IPS-18c (cell line): ENCODE results near the gene TCHP.
A peak's percentile ranks its signal among the peaks of the same experiment; 100 is the strongest.
"Not testable (repeated sequence)": the region's sequence is repeated elsewhere in the genome, so short reads cannot be mapped to it uniquely, and the experiment has no call there.

Source experiments
- H3K4me3 ChIP-seq: 2 replicates; pipeline ENCODE4 v1.7.0; 2013; ENCODE audit warnings: low read depth, mild to moderate bottlenecking, low read length, moderate library complexity; ENCODE audit not compliant: insufficient read depth
- H3K9me3 ChIP-seq: one replicate; pipeline ENCODE4 v1.6.1; 2013; ENCODE audit warnings: mild to moderate bottlenecking, low read length, moderate library complexity; ENCODE audit not compliant: control insufficient read depth, insufficient read depth

Gene TCHP

DNA sequence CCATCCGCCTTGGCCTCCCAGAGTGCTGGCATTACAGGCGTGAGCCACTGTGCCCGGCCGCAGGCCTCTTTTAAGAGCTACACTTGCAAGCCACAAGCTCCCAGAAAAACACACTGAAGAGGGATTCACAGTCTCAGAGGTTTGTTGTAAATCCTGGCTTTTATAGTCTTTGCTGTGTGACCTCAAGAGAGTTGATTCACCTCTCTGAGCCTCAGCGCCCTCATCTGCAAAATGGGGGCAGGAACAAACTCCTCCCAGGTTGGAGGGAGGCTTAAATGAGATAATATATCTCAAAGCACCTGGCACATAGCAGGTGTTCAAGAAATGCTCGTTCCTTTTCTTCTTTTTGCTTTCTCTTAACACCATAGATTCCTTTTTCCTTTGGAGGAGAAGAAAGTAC is 3.9 kb upstream of the TCHP start:
- H3K4me3 ChIP-seq: no peak overlapping the region
- H3K9me3 ChIP-seq: no peaks in the 10 kb centered on the region

DNA sequence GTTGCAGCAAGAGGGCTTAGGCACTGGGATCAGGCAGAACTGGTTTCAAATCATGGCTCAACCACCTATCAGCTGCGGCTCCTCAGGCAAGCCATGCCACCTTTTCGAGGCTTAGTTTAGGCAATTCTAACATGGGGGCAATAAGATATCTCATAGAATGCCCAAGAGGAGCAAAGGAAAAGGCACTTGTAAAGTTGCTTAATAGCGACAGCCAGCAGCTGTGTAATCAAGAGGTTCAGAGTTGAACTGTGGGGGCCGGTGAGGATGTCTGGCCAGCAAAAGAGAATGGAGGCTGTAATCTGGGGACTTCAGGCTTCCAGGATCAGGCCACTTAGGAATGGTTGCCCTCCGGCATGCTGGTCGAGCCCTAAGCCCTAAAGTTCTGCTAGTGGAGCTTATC is 3.0 kb upstream of the TCHP start:
- H3K4me3 ChIP-seq: no peak overlapping the region
- no peaks in the 10 kb centered on the region for H3K9me3 ChIP-seq

DNA sequence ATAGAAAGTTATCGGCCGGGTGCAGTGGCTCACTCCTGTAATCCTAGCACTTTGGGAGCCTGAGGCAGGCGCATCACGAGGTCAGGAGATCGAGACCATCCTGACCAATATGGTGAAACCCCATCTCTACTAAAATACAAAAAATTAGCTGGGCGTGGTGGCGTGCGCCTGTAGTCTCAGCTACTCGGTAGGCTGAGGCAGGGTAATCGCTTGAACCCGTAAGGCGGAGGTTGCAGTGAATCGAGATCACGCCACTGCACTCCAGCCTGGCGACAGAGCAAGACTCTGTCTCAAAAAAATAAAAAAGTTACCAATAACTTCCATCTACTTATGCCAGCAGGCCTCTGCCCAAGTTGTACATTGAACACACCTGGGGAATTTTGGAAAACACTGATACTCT is 729 bp upstream of the TCHP start:
- H3K9me3 ChIP-seq, H3K4me3 ChIP-seq: not testable (repeated sequence)

DNA sequence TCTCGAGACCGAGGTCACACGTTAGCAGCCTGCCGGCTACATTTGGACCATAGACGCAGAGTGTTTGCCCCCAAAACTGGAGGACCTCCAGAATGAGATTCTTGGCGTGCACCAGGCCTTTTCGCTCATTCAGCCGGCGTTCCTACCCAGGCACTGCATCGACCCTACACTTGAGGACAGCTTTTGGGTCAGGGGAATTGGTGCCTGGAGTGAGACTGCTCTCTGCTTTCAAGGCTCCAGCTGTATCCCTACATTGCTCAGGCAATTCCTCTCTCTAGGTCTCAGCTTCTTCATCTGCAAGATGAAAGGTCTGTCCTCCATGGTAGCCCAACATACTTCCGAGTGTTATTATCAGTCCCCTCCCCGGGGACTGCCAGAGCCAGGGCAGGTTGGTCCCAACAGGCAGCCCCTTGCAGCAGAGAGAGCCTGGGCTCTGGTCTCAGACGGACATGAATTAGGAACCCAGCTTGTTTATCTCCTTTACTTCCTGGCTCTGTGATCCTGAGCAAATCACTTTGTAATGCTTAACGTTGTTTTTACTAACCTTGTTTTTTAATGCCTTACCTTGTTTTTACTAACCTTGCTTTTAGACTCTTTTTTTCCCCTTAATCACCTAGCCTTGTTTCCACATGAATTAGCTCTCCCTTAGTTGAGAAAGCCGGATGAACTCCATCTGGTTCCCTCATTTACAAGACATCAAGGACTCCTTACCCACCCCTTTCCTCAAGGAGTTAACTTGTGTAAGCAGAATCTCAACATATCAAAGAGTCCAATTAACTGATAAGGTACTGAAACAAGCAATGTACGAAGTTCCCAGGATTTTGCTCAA is 892 bp downstream of the TCHP start:
- Histone ChIP-seq H3K9me3 (no peaks in the 10 kb centered on the region), H3K4me3 (peak overlapping the region; percentile 67)

DNA sequence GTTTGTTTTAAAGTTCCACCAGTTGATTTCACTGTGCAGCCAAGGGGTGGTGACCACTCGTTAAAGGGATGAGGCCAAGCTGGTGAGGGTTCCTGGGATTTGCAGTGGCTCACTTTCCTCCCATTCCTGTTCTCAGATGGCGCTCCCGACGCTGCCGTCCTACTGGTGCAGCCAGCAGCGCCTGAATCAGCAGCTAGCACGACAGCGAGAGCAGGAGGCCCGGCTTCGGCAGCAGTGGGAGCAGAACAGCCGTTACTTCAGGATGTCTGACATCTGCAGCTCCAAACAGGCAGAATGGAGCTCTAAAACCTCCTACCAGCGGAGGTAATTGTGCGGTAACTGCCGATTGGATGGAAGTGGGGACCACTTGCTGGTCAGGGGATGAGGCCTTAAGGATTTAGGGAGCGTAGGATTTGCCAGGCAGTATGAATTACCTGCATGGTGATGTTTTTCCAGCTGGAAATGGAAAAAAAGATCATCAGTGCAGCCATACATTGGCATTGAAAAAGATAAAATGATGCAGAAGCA is 2.9 kb downstream of the TCHP start:
- no peak overlapping the region for H3K4me3 ChIP-seq

DNA sequence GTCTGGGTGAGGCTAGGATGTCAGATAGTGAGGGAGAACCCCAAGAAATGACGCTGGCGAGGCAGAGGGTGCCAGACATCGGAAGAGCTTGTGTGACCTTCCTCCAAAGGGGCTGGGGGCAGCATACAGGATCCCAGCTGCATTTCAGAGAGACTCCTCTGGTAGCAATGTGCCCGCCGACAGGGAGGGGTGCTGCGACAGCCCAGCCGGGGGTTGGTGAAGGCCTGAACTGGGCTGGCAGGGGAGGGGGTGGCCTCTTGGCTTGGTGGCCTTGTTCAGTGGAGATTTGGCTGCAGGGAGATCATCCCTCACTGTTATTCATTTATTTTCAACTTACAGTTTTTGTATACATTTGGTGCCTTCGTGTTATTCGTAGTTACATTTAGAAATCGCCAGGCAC is 5.2 kb downstream of the TCHP start:
- Histone ChIP-seq H3K4me3 (no peak overlapping the region), H3K9me3 (no peaks in the 10 kb centered on the region)

More for the DNA sequence above, 2.9 kb downstream of the TCHP start:
- no peaks in the 10 kb centered on the region for H3K9me3 ChIP-seq

DNA sequence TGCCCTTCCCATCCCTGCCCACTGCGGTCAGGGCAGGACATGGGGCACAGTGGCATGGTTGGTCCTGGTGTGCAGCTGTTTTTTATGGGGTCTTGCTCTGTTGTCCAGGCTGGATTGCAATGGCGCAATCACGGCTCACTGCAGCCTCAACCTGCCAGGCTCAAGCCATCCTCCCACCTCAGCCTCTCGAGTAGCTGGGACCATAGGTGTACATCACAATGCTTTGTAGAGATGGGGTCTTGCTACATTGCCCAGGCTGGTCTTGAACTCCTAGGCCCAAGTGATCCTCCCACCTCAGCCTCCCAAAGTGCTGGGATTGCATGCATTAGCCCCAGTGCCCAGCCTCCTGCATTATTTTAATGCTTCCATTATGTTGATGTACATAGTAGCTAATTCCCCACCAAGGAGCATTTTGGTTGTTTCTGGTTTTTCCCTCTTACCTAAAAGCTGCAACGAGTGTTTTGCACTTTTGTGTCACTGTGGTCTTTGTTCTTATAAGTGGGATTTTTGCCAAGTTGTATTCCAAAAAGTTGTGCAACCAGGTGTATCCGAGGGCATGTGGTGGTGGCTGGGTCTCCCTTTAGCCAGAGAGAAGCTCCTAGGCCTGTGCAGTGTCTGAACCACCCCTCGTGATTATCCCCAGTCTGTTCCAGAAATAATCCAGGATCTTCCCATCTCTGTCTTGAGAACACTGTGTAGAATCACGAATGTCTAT is 10.3 kb downstream of the TCHP start:
- no peak overlapping the region for H3K4me3 ChIP-seq
- no peaks in the 10 kb centered on the region for H3K9me3 ChIP-seq

DNA sequence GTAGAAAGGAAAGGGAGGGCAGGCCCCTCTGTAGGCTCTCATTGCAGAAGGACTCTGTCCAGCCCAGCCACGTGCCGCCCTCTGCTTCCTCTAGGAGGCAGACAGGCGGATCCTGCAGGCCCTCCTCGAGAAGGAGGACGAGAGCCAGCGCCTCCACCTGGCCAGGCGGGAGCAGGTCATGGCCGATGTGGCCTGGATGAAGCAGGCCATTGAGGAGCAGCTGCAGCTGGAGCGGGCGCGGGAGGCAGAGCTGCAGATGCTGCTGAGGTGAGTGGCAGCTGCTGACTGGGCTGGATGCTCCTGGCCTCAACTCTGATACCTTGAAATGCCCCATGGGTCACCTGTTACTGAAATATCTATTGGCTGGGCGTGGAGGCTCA is 10.9 kb downstream of the TCHP start:
- Histone ChIP-seq H3K4me3 (no peak overlapping the region), H3K9me3 (no peaks in the 10 kb centered on the region)

DNA sequence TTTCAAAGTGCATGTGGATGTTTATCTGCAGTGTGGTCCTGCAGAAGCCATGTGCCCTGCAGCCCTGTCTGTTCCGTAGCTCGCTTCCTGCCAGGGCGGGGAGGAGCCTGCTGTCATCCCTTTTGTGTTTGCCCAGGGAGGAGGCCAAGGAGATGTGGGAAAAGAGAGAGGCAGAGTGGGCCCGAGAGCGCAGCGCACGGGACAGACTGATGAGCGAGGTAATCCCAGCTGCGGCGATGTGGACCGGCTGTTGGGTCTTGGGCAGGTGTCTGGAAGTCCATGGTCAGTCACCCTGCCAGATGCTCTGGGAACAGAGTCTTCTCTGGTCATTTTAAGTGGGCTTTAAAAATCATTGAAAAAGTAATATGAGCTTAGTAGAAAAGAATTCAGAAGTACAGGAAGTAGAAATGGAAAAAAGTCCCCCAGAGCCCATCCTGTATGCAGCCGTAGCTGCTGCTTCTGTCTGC is 12.8 kb downstream of the TCHP start:
- Histone ChIP-seq H3K9me3 (no peaks in the 10 kb centered on the region), H3K4me3 (no peak overlapping the region)

DNA sequence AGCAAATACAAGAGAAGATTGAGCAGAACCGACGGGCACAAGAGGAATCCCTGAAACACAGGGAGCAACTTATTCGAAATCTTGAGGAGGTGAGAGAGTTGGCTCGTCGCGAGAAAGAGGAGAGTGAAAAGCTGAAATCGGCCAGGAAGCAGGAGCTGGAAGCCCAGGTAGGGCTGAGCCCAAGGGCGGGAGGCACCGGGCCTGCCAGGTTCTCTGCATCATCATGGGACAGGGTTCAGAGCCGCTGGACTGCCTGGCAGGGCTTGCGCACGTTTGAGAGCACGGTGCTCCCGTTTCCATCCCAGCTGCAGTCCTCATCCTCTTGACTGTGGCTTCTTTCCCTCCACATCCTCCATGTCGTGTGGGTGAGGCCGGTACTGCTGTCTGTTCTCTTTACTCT is 14.4 kb downstream of the TCHP start:
- Histone ChIP-seq H3K4me3 (no peak overlapping the region), H3K9me3 (no peaks in the 10 kb centered on the region)

DNA sequence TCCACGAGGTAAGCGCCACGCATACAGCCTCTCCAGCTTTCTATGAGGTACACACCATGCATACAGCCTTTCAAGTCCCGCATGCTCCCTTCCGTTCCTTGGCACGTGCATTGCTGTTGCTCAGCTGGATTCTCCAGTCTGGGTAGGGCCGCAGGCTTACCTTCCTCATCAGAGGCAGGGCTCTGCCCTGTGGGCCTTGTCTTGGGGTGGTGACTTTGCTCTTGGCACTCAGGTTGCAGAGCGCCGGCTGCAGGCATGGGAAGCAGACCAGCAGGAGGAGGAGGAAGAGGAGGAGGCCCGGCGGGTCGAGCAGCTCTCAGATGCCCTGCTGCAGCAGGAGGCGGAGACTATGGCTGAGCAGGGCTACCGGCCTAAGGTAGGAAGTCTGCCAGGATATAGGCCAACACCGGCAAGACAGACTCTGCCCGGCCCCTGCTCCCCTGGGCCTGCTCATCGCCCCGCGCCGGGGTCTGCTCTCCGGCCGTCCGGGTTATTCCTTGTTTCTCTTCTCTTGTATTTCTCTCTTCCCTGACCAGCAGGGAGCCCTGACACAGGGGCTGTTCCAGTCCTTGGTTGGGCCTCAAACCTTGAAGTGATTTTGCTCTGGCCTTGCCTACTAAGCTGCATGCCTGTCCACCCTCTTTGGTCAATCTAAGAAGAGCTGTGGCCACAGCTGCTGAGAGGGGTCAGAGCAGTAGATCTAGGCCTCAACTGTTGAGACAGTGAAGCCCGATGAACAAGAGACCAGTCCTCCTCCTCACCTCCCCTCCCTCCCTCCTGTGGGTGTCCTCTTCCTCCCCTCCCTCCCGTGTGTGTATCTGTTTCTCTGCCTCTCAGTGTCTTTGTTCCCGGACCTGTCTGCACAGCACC is 15.3 kb downstream of the TCHP start:
- H3K4me3 ChIP-seq: no peak overlapping the region
- H3K9me3 ChIP-seq: no peaks in the 10 kb centered on the region

DNA sequence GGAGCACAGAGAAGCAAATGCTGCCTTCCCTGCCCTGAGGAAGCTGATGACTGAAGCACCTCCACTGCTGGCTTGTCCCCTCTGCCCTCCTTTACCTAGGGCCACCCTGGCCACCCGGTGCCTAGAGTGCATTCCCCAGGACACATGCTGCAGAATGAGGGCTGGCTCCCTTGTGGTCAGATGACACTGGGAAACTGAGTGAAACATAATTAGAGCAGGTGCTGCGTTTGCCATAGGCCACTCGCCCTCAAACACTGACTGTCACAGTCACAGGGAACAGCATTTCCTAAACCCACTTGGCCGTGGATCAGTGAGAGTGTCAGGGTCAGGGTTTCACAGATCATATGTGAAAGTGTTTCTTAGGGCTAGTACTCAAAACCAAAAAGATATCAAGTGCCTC is 16.0 kb downstream of the TCHP start:
- Histone ChIP-seq H3K9me3 (no peaks in the 10 kb centered on the region), H3K4me3 (no peak overlapping the region)

DNA sequence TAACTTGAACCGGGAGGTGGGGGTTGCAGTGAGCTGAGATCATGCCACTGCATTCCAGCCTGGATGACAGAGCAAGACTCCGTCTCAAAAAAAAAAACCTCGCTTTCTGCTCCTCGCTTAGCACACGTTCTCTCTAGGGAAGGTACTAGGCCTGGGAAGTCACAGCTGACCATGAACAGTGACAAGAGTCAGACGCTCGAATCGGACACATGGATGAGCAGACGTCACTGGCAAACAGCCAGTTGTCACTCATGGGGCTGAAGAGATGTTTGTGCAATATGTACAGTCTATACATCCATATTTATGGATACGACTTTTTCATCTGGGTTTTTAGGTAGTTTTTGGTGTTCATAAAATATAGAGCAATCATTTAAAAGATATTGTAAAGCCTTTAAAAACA is 19.4 kb downstream of the TCHP start:
- Histone ChIP-seq H3K9me3 (no peaks in the 10 kb centered on the region), H3K4me3 (no peak overlapping the region)

DNA sequence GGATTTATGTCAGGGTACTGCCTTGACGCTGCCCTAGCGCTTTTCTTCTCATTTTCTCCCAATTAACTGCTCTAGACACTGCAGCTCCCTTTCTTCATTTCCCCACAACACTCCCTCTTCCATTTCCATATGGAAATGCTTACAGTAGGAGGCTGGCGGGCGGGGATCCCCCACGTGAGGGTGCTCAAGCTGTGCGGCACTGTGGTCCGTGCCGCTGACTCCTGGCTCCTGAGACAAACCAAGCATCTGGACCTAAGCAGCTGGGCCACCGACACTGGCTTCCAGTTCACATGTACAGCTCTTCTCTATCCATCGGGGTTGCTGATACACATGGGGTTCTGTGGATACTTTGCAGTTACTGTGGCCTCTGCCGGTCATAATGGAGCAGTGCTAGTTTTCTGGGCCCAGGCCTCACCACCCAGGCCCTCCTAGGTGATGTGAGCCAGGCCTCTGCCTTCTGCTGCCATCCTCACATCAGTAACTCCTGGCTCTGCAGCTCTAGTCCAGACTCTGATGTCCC is 20.2 kb downstream of the TCHP start:
- H3K9me3 ChIP-seq: no peaks in the 10 kb centered on the region
- no peak overlapping the region for H3K4me3 ChIP-seq

DNA sequence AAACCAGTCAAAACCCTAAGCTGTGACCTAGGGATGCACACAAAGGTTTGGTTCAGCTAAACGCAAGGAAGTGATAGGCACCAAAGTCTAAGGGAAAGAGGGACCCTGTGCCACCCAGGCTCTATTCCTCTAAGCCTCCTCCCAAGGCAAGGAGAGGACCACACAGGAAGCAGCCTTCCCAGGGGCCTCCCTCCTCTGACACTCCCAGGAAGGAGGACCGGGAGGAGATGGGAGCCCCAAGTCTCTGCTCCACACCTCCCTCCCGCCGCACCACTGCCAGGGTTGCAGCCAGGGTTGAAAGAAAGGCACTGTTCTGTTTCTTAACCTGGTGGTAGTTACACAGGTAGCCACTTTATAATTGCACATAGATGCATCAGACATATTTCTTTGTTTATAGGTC is 21.9 kb downstream of the TCHP start:
- Histone ChIP-seq H3K9me3 (no peaks in the 10 kb centered on the region), H3K4me3 (no peak overlapping the region)

DNA sequence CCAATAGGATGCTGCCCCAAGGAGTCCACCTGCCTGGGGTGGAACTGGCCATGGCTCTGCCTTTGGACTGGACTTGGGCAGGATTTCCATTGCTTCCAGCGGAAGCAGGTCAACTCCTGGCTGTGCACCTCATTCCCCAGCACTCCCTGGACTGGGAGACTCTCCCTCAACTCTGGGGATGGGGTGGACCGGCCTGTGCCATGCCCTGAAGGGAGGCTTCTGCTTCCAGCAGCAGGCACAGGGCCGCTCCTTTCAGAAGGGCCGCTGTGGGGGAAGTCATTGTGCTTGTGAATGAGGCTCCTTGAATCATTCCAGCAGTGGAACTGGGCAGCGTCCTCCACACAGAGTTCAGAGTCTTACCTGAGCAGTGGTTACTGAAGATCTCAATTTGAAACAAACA is 23.0 kb downstream of the TCHP start:
- Histone ChIP-seq H3K9me3 (no peaks in the 10 kb centered on the region), H3K4me3 (no peak overlapping the region)

DNA sequence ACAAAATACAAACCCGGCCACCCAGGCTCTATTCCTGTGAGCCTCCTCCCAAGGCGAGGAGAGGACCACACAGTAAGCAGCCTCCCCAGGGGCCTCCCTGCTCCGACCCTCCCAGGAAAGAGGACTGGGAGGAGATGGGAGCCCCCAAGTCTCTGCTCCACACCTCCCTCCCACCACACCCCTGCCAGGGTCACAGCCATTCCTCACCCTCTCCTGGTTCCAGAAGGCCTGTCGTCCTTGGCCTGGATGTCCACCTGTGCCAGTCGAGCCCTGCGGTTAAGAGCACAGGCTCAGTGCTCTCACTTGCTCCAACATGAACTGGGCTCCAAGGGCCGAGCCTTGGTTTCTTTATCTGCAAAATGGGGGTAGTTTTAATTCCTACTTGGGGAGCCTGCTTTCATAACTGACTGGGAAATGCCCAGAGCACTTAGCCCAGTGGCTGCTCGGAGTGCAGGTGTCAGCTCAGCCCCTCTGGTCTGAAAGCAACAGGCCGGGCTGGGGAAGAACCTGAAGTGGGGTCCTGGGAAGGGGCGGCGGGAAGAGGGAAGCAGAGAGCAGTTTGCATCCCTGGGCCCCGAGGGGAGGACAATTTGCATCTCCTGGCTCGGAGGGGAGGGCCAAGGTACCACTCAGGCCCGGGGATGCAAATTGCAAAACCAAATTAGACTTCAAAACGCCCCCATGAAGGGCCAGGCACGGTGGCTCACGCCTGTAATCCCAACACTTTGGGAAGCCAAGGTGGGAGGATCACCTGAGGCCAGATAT is 23.6 kb downstream of the TCHP start:
- no peaks in the 10 kb centered on the region for H3K9me3 ChIP-seq
- H3K4me3 ChIP-seq: no peak overlapping the region
